B cell (primary cell): ENCODE data around the gene CFAP210. TPM values are rescaled to one million over a fixed set of nuclear protein-coding genes. Genes with fewer than 3 reads are reported as not detected.

Experiments used
- ATAC-seq: fragments of 200-7000 bp; cut with Tn5 transposase; one replicate; pipeline ENCODE4 v1.10.0; 2021; ENCODE audit warnings: low read depth, mild to moderate bottlenecking, moderate number of reproducible peaks, moderate library complexity
- CTCF ChIA-PET: fragments of 350-600 bp; sonication (Branson Sonifier 250); formaldehyde crosslinking; loops from one replicate; lab custom pipeline; 2021; ENCODE audit warnings: antibody characterized with exemption, inconsistent platforms; lab: Charles Lee
- POLR2A ChIA-PET: fragments of 350-600 bp; sonication (Branson Sonifier 250); formaldehyde crosslinking; loops from one replicate; lab custom pipeline; 2021; ENCODE audit warnings: antibody characterized with exemption; lab: Charles Lee
- DNase-seq: peaks from one replicate; pipeline ENCODE4 v3.0.0; 2013
- H2AFZ ChIP-seq: 2 replicates; pipeline ENCODE4 v1.6.1; 2012; ENCODE audit warnings: mild to moderate bottlenecking, low read depth, low read length; ENCODE audit not compliant: insufficient read depth, poor library complexity, severe bottlenecking
- H3K27ac ChIP-seq, 2 donors: 1 replicate in 1 of 2; 2 replicates in 1 of 2; pipeline ENCODE4 v1.5.1; 2012 to 2013; ENCODE audit warnings: low read length in 2 of 2, mild to moderate bottlenecking in 2 of 2, moderate library complexity in 1 of 2
- H3K27me3 ChIP-seq, 4 experiments: fragments of 200-600 bp in 1 of 4; sonication (generic) in 1 of 4; replicated peaks in 1 of 4; 1 replicate in 2 of 4; 2 replicates in 2 of 4; pipeline versions ENCODE4 v1.6.1 to v1.7.0; 2013 to 2016; ENCODE audit warnings: low read length in 3 of 4, mild to moderate bottlenecking in 2 of 4, mixed read lengths in 1 of 4, moderate library complexity in 1 of 4; ENCODE audit not compliant: insufficient read depth in 4 of 4, control insufficient read depth in 3 of 4; ENCODE audit errors: control extremely low read depth in 1 of 4
- H3K36me3 ChIP-seq, 2 experiments: replicated peaks in 1 of 2; 1 replicate in 1 of 2; 2 replicates in 1 of 2; pipeline versions ENCODE4 v1.6.1 to v1.7.1; 2013; ENCODE audit warnings: low read length in 1 of 2; ENCODE audit not compliant: insufficient read depth in 2 of 2, control insufficient read depth in 1 of 2; ENCODE audit errors: control extremely low read depth in 1 of 2, extremely low read depth in 1 of 2
- H3K4me1 ChIP-seq, 2 donors: fragments of 200-600 bp in 1 of 2; sonication (generic) in 1 of 2; 1 replicate in 1 of 2; 2 replicates in 1 of 2; pipeline versions ENCODE4 v1.5.1 to v1.6.1; 2013 to 2017; ENCODE audit warnings: low read length in 2 of 2; ENCODE audit not compliant: control insufficient read depth in 2 of 2, insufficient read depth in 2 of 2
- H3K4me2 ChIP-seq: replicated peaks from 2 replicates; pipeline ENCODE3; 2012; ENCODE audit warnings: mild to moderate bottlenecking, low read depth, low read length; ENCODE audit not compliant: poor library complexity, severe bottlenecking
- H3K4me3 ChIP-seq, 5 experiments: fragments of 200-600 bp in 1 of 5; sonication (generic) in 1 of 5; 1 replicate in 3 of 5; 2 replicates in 2 of 5; pipeline versions ENCODE4 v1.5.1 to v1.7.0; 2011 to 2016; ENCODE audit warnings: low read length in 4 of 5, mild to moderate bottlenecking in 4 of 5, low read depth in 2 of 5, control low read depth in 1 of 5, moderate library complexity in 1 of 5; ENCODE audit not compliant: insufficient read depth in 1 of 5; ENCODE audit errors: control extremely low read depth in 1 of 5, extremely low read depth in 1 of 5
- H3K79me2 ChIP-seq: fragments of 200-600 bp; sonication (generic); one replicate; pipeline ENCODE4 v1.6.0; 2016; ENCODE audit warnings: low read length; ENCODE audit not compliant: control insufficient read depth, insufficient read depth
- H3K9ac ChIP-seq: fragments of 200-600 bp; sonication (generic); 2 replicates; pipeline ENCODE4 v1.6.1; 2017; ENCODE audit warnings: mild to moderate bottlenecking, low read length, moderate library complexity
- H3K9me3 ChIP-seq, 3 donors: one replicate each; pipeline versions ENCODE4 v1.6.1 to v1.7.1; 2013; ENCODE audit warnings: low read length in 2 of 3; ENCODE audit not compliant: control insufficient read depth in 2 of 3, insufficient read depth in 1 of 3; ENCODE audit errors: control extremely low read depth in 1 of 3
- H4K20me1 ChIP-seq: 2 replicates; pipeline ENCODE4 v1.6.0; 2012; ENCODE audit warnings: mild to moderate bottlenecking, low read length; ENCODE audit not compliant: insufficient read depth, control insufficient read depth, poor library complexity, severe bottlenecking
- H3K27ac Mint-ChIP-seq: one replicate; pipeline ENCODE4 v1.8.0; 2021; ENCODE audit warnings: mixed read lengths
- H3K27me3 Mint-ChIP-seq: one replicate; pipeline ENCODE4 v1.8.0; 2021; ENCODE audit warnings: mixed read lengths
- H3K4me1 Mint-ChIP-seq: one replicate; pipeline ENCODE4 v1.8.0; 2021; ENCODE audit warnings: mixed read lengths
- H3K4me3 Mint-ChIP-seq: one replicate; pipeline ENCODE4 v1.8.0; 2021; ENCODE audit warnings: mixed read lengths
- H3K9me3 Mint-ChIP-seq: one replicate; pipeline ENCODE4 v1.8.0; 2022; ENCODE audit warnings: mixed read lengths; ENCODE audit not compliant: insufficient read depth
- EZH2 ChIP-seq: IDR thresholded peaks from 2 replicates; pipeline ENCODE4 v1.6.1; 2012; ENCODE audit warnings: borderline replicate concordance, low read depth, mild to moderate bottlenecking, moderate library complexity, low read length; ENCODE audit not compliant: insufficient read depth, poor library complexity, severe bottlenecking
- WGBS: methylation state at CpG from one replicate; pipeline ENCODE4 v1.1.5; 2013; ENCODE audit warnings: missing lambda C conversion rate; ENCODE audit not compliant: insufficient coverage; 5-methylcytosine and 5-hydroxymethylcytosine counted together
- intact Hi-C: fragments of 100-400 bp; cut with micrococcal nuclease; formaldehyde crosslinking; loops from one replicate; pipeline ENCODE4 v1.10.0; 2022
- polyA plus RNA-seq: library from polyadenylated mRNA; depleted of rRNA; stranded (reverse); fragments of >200 nt; gene quantifications from 2 replicates; pipeline ENCODE4 v1.2.3, GENCODE V29; 2012
- total RNA-seq, 2 donors: library from RNA; stranded (reverse); fragments of 120-200 nt in 1 of 2; gene quantifications; 1 replicate in 1 of 2; 2 replicates in 1 of 2; pipeline versions ENCODE4 v1.2.3 to v1.2.4, GENCODE V29; 2013 to 2022
- TF ChIP-seq, protein P1 (sequence below): fragments of 200-600 bp; IDR thresholded peaks from one replicate; pipeline ENCODE4 v1.8.0; 2022; ENCODE audit warnings: antibody characterized with exemption, mild to moderate bottlenecking

The CFAP210 gene
- total and polyA plus RNA-seq, 2 donors (not counting 1 experiment from before 2014, with no cell fraction given), result not detected

DNA sequence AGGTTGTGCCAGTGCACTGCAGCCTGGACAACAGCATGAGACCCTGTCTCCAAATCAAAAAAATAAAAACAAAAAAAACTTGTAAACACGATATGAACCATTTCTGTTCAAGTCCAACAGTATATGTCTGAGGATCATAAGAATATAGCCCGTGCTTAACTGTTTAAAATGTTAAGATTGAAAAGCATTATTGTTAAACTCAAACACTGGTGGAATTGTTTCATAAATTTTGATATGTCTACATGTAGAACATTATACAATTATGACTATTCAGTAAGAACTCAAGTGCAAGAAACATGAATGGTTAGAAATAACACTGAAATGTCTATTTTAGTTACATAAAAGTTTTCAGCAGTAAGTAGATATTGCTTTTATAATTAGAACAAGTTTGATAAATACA is 80.3 kb downstream of the CFAP210 start:
- no CpG with 5 or more reads among the region's 2 CpGs for WGBS
- ATAC-seq (no peak), DNase-seq (no peak)
- Mint-ChIP-seq H3K4me3 (no peak overlapping the region), H3K9me3 (peaks cover 3% of the 10 kb centered on the region), H3K4me1 (peaks cover 2% of the 10 kb centered on the region), H3K27ac (no peak overlapping the region), H3K27me3 (no peaks in the 10 kb centered on the region)
- Histone ChIP-seq H3K9me3 (peaks cover 0 to 3% (median 1%) of the 10 kb centered on the region in 3 donors), H2AFZ (no peak overlapping the region), H3K4me1 (no peaks in the 10 kb centered on the region), H4K20me1 (no peaks in the 10 kb centered on the region), H3K9ac (no peak overlapping the region), H3K79me2 (peaks cover 16% of the 10 kb centered on the region), H3K27me3 (no peaks in the 10 kb centered on the region), H3K4me3 (no peak overlapping the region), H3K27ac (no peak overlapping the region), H3K4me2 (no peak overlapping the region), H3K36me3 (peaks cover 29 to 66% of the 10 kb centered on the region in 2 experiments)
- no peak for TF ChIP-seq EZH2
- TF ChIP-seq, protein P1, sequence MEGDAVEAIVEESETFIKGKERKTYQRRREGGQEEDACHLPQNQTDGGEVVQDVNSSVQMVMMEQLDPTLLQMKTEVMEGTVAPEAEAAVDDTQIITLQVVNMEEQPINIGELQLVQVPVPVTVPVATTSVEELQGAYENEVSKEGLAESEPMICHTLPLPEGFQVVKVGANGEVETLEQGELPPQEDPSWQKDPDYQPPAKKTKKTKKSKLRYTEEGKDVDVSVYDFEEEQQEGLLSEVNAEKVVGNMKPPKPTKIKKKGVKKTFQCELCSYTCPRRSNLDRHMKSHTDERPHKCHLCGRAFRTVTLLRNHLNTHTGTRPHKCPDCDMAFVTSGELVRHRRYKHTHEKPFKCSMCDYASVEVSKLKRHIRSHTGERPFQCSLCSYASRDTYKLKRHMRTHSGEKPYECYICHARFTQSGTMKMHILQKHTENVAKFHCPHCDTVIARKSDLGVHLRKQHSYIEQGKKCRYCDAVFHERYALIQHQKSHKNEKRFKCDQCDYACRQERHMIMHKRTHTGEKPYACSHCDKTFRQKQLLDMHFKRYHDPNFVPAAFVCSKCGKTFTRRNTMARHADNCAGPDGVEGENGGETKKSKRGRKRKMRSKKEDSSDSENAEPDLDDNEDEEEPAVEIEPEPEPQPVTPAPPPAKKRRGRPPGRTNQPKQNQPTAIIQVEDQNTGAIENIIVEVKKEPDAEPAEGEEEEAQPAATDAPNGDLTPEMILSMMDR, result no peak
- intact Hi-C loops, result no loop called here
- ChIA-PET POLR2A (no interaction called here), CTCF (no interaction called here)

DNA sequence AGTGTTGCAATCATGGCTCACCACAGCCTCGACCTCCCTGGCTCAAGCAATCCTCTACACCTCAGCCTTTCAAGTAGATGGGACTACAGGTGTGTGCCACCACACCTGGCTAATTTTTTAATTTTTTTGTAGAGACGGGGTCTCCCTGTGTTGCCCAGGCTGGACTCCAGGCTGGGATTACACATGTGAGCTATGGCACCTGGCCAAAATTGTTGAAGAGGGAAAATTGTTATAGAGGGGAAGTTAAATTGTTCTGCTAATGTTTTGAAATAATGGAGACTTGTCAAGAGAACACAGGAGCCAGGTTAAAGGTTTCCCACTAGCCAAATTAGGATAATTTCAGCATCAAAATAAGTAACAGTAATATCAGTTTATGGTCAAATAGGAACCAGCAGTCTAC is 84.9 kb downstream of the CFAP210 start:
- no peaks in the 10 kb centered on the region for H3K27me3 ChIP-seq
- Mint-ChIP-seq H3K4me3 (no peak overlapping the region), H3K27me3 (no peaks in the 10 kb centered on the region), H3K4me1 (no peaks in the 10 kb centered on the region), H3K27ac (no peak overlapping the region), H3K9me3 (no peaks in the 10 kb centered on the region)
- WGBS, result 100% methylated on average over 1 of the region's 2 CpGs
- peaks cover 0 to 3% (median 1%) of the 10 kb centered on the region in 3 donors for H3K9me3 ChIP-seq
- no peak for DNase-seq
- peaks cover 15% of the 10 kb centered on the region for H3K79me2 ChIP-seq
- no peak overlapping the region for H3K27ac ChIP-seq
- no peak overlapping the region for H3K4me2 ChIP-seq
- no peak overlapping the region for H3K9ac ChIP-seq
- ChIA-PET POLR2A (no interaction called here), CTCF (no interaction called here)
- H4K20me1 ChIP-seq, result no peaks in the 10 kb centered on the region
- no peaks in the 10 kb centered on the region for H3K4me1 ChIP-seq
- H2AFZ ChIP-seq, result no peak overlapping the region
- no peak for ATAC-seq
- intact Hi-C loops, result no loop called here
- peaks cover 22 to 67% of the 10 kb centered on the region in 2 experiments for H3K36me3 ChIP-seq
- TF ChIP-seq, protein P1, result no peak
- no peak overlapping the region for H3K4me3 ChIP-seq
